NK-92 (cell line): Measurements from ENCODE around the gene ATP2A2.
"Not testable (repeated sequence)": the region's sequence is repeated elsewhere in the genome, so short reads cannot be mapped to it uniquely, and the experiment has no call there.

Experiments
- DNase-seq: peaks from one replicate; lab custom pipeline; 2025; ENCODE audit not compliant: unreplicated experiment; lab: John Stamatoyannopoulos, UW

ATP2A2 gene

GRCh38 chr12:110340261-110340660 lies 59.2 kb downstream of the ATP2A2 start:
- not testable (repeated sequence) for DNase-seq

GRCh38 chr12:110340706-110341105 lies 59.7 kb downstream of the ATP2A2 start:
- DNase-seq, result no peak

- DNase-seq, result no peak
Measured at GRCh38 chr12:110342157-110342556, 61.1 kb downstream of the ATP2A2 start.

GRCh38 chr12:110343114-110343513 lies 62.1 kb downstream of the ATP2A2 start:
- DNase-seq, result no peak

- no peak for DNase-seq
Measured at GRCh38 chr12:110343736-110344555, 62.9 kb downstream of the ATP2A2 start.

GRCh38 chr12:110344657-110345056 lies 63.6 kb downstream of the ATP2A2 start:
- DNase-seq, result no peak

- DNase-seq, result no peak
Measured at GRCh38 chr12:110345176-110345661, 64.2 kb downstream of the ATP2A2 start.

- DNase-seq, result no peak
Measured at GRCh38 chr12:110345963-110346362, 64.9 kb downstream of the ATP2A2 start.

- DNase-seq, result no peak
Measured at GRCh38 chr12:110347767-110348166, 66.7 kb downstream of the ATP2A2 start.

- no peak for DNase-seq
Measured at GRCh38 chr12:110348431-110349059, 67.5 kb downstream of the ATP2A2 start.

GRCh38 chr12:110349096-110349495 lies 68.0 kb downstream of the ATP2A2 start:
- no peak for DNase-seq

GRCh38 chr12:110349514-110350151 lies 68.6 kb downstream of the ATP2A2 start:
- DNase-seq, result no peak

- DNase-seq, result no peak
Measured at GRCh38 chr12:110351119-110351518, 70.1 kb downstream of the ATP2A2 start.

GRCh38 chr12:110352401-110352800 lies 71.4 kb downstream of the ATP2A2 start:
- DNase-seq, result no peak

- no peak for DNase-seq
Measured at GRCh38 chr12:110353211-110353965, 72.3 kb downstream of the ATP2A2 start.

GRCh38 chr12:110354172-110354780 lies 73.2 kb downstream of the ATP2A2 start:
- DNase-seq, result no peak

- no peak for DNase-seq
Measured at GRCh38 chr12:110355073-110355472, 74.0 kb downstream of the ATP2A2 start.

GRCh38 chr12:110358384-110359097 lies 77.5 kb downstream of the ATP2A2 start:
- not testable (repeated sequence) for DNase-seq

GRCh38 chr12:110361216-110361615 lies 80.2 kb downstream of the ATP2A2 start:
- DNase-seq, result no peak
